Measurements from ENCODE around the gene LRRC75A. TPM values are rescaled to one million over a fixed set of nuclear protein-coding genes. Genes with fewer than 3 reads are reported as not detected.

The LRRC75A gene
- polyA plus RNA-seq, 1 donor (not counting 4 experiments of a cell fraction or from before 2014, with no cell fraction given), result not detected

DNA sequence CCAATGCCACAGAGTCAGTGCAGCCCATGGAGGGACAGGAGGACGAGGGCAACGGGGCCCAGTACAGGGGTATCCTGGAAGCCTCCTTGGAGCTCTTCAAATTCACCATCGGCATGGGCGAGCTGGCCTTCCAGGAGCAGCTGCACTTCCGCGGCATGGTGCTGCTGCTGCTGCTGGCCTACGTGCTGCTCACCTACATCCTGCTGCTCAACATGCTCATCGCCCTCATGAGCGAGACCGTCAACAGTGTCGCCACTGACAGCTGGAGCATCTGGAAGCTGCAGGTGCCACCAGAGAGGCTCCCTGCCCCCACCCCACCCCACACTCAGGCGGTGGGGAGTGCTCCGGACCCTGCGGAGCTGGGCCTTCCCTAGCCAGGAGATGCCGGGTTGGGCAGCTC, 60.0 kb downstream of the LRRC75A start:
- no peaks in the 10 kb centered on the region for H3K9me3 ChIP-seq (ENCODE audit: control insufficient read depth, low read depth, low read length)
- FAIRE-seq (no peak), DNase-seq (ENCODE audit: low read depth, low spot score) (no peak)
- no peak overlapping the region for H3K4me3 ChIP-seq (ENCODE audit: control insufficient read depth in 2 of 3, extremely low read depth in 1 of 3, insufficient read depth in 2 of 3, low read depth in 1 of 3, low read length in 3 of 3)
- dilution Hi-C loops (cut with MboI; ENCODE audit: extremely low pct_ligation_motif_present, low sequenced_read_pairs), result no loop called here
- no peak overlapping the region for H2AFZ ChIP-seq (ENCODE audit: control insufficient read depth, low read length)
- H3K79me2 ChIP-seq (ENCODE audit: control insufficient read depth, insufficient read depth, low read length), result no peaks in the 10 kb centered on the region
- H3K27ac ChIP-seq (ENCODE audit: control insufficient read depth, insufficient read depth, low read length), result no peak overlapping the region
- TF ChIP-seq, protein P1, sequence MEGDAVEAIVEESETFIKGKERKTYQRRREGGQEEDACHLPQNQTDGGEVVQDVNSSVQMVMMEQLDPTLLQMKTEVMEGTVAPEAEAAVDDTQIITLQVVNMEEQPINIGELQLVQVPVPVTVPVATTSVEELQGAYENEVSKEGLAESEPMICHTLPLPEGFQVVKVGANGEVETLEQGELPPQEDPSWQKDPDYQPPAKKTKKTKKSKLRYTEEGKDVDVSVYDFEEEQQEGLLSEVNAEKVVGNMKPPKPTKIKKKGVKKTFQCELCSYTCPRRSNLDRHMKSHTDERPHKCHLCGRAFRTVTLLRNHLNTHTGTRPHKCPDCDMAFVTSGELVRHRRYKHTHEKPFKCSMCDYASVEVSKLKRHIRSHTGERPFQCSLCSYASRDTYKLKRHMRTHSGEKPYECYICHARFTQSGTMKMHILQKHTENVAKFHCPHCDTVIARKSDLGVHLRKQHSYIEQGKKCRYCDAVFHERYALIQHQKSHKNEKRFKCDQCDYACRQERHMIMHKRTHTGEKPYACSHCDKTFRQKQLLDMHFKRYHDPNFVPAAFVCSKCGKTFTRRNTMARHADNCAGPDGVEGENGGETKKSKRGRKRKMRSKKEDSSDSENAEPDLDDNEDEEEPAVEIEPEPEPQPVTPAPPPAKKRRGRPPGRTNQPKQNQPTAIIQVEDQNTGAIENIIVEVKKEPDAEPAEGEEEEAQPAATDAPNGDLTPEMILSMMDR (optimal IDR thresholded peaks at IDR 0.05 in 1 of 3, IDR thresholded peaks at IDR 0.05 in 1 of 3, conservative IDR thresholded peaks at IDR 0.05 in 1 of 3; ENCODE audit: extremely low read depth in 1 of 3, insufficient read depth in 2 of 3, low read length in 3 of 3), result no peak
- TF ChIP-seq EZH2 (IDR thresholded peaks at IDR 0.05; ENCODE audit: low read length), result no peak
- no peaks in the 10 kb centered on the region for H3K36me3 ChIP-seq (ENCODE audit: control insufficient read depth in 2 of 2, extremely low read depth in 1 of 2, insufficient read depth in 2 of 2, low read length in 2 of 2)
- peaks cover 4% of the 10 kb centered on the region for H4K20me1 ChIP-seq (ENCODE audit: control insufficient read depth, extremely low read depth, insufficient read depth, low read length)
- H3K27me3 ChIP-seq (ENCODE audit: control insufficient read depth, extremely low read depth, insufficient read depth, low read length), result peaks cover 3% of the 10 kb centered on the region
- peaks cover 4% of the 10 kb centered on the region for H3K4me1 ChIP-seq (ENCODE audit: control insufficient read depth, extremely low read depth, insufficient read depth, low read length)
- H3K9ac ChIP-seq (ENCODE audit: control insufficient read depth, extremely low read depth, insufficient read depth, low read length), result no peak overlapping the region
- H3K4me2 ChIP-seq (ENCODE audit: control insufficient read depth, extremely low read depth, insufficient read depth, low read depth, low read length), result no peak overlapping the region
- H3K9me1 ChIP-seq (ENCODE audit: control insufficient read depth, extremely low read depth, insufficient read depth, low read length), result no peaks in the 10 kb centered on the region

DNA sequence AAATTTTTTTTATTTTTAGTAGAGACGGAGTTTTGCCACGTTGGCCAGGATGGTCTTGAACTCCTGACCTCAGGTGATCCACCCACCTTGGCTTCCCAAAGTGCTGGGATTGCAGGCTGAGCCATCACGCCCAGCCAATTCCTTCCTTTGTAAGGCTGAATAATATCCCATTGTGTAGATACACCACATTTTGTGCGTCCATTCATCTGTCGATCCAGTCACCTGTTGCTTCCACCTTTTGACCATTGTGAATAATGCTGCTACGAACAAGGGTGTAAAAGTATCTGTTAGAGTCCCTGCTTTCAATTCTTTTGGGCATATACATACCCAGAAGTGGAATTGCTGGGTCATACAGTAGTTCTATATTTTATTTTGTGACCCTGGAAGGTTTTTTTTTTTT, 61.3 kb downstream of the LRRC75A start:
- no peak for DNase-seq (ENCODE audit: low read depth, low spot score)
- Histone ChIP-seq H4K20me1 (ENCODE audit: control insufficient read depth, extremely low read depth, insufficient read depth, low read length) (peaks cover 4% of the 10 kb centered on the region), H3K79me2 (ENCODE audit: control insufficient read depth, insufficient read depth, low read length) (no peaks in the 10 kb centered on the region), H3K4me3 (ENCODE audit: control insufficient read depth in 2 of 3, extremely low read depth in 1 of 3, insufficient read depth in 2 of 3, low read depth in 1 of 3, low read length in 3 of 3) (no peak overlapping the region), H3K27me3 (ENCODE audit: control insufficient read depth, extremely low read depth, insufficient read depth, low read length) (peaks cover 9% of the 10 kb centered on the region), H3K9me3 (ENCODE audit: control insufficient read depth, low read depth, low read length) (no peaks in the 10 kb centered on the region), H3K9ac (ENCODE audit: control insufficient read depth, extremely low read depth, insufficient read depth, low read length) (no peak overlapping the region), H3K9me1 (ENCODE audit: control insufficient read depth, extremely low read depth, insufficient read depth, low read length) (no peaks in the 10 kb centered on the region), H3K36me3 (ENCODE audit: control insufficient read depth in 2 of 2, extremely low read depth in 1 of 2, insufficient read depth in 2 of 2, low read length in 2 of 2) (no peaks in the 10 kb centered on the region), H3K27ac (ENCODE audit: control insufficient read depth, insufficient read depth, low read length) (no peak overlapping the region), H3K4me2 (ENCODE audit: control insufficient read depth, extremely low read depth, insufficient read depth, low read depth, low read length) (no peak overlapping the region), H3K4me1 (ENCODE audit: control insufficient read depth, extremely low read depth, insufficient read depth, low read length) (peaks cover 4% of the 10 kb centered on the region), H2AFZ (ENCODE audit: control insufficient read depth, low read length) (no peak overlapping the region)
- TF ChIP-seq EZH2 (IDR thresholded peaks at IDR 0.05; ENCODE audit: low read length), result no peak
- TF ChIP-seq, protein P1 (optimal IDR thresholded peaks at IDR 0.05 in 1 of 3, IDR thresholded peaks at IDR 0.05 in 1 of 3, conservative IDR thresholded peaks at IDR 0.05 in 1 of 3; ENCODE audit: extremely low read depth in 1 of 3, insufficient read depth in 2 of 3, low read length in 3 of 3), result no peak
- dilution Hi-C loops (cut with MboI; ENCODE audit: extremely low pct_ligation_motif_present, low sequenced_read_pairs), result no loop called here
- FAIRE-seq, result no peak

All from keratinocyte (primary cell).